Gastrocnemius medialis (tissue), 4 donors: ENCODE results near the gene ZNHIT3. TPM values are rescaled to one million over a fixed set of nuclear protein-coding genes. Genes with fewer than 3 reads are reported as not detected.

ENCODE experiments used
- ATAC-seq, 2 donors: fragments of 150-250 bp; one replicate each; pipeline ENCODE4 v1.9.1; 2016
- DNase-seq, 2 donors: peaks; one replicate each; pipeline ENCODE4 v3.0.0-alpha.2; 2019
- H3K27ac ChIP-seq, 4 donors: fragments of 200-600 bp; sonication (generic); 1 replicate in 1 of 4; 2 replicates in 3 of 4; pipeline ENCODE4 v1.5.1; 2016 to 2018; ENCODE audit warnings: mild to moderate bottlenecking in 2 of 4, moderate library complexity in 1 of 4
- H3K27me3 ChIP-seq, 3 donors: fragments of 200-600 bp; sonication (generic) in 2 of 3; 1 replicate in 1 of 3; 2 replicates in 2 of 3; pipeline versions ENCODE4 v1.5.1 to v1.6.0; 2016 to 2019; ENCODE audit warnings: mild to moderate bottlenecking in 1 of 3, moderate library complexity in 1 of 3
- H3K36me3 ChIP-seq, 2 donors: fragments of 200-600 bp; sonication (generic) in 1 of 2; one replicate each; pipeline ENCODE4 v1.5.1; 2017 to 2018
- H3K4me1 ChIP-seq, 2 donors: fragments of 200-600 bp; sonication (generic) in 1 of 2; one replicate each; pipeline ENCODE4 v1.5.1; 2016 to 2017; ENCODE audit warnings: mild to moderate bottlenecking in 2 of 2
- H3K4me3 ChIP-seq, 4 donors: fragments of 200-600 bp; sonication (generic) in 3 of 4; 1 replicate in 1 of 4; 2 replicates in 3 of 4; pipeline ENCODE4 v1.5.1; 2016 to 2019; ENCODE audit warnings: mild to moderate bottlenecking in 2 of 4
- H3K9me3 ChIP-seq, 3 donors: fragments of 200-600 bp; sonication (generic) in 2 of 3; 1 replicate in 1 of 3; 2 replicates in 2 of 3; pipeline ENCODE4 v1.5.1; 2016 to 2019
- POLR2A ChIP-seq, 2 donors: fragments of 450-650 bp; IDR thresholded peaks; one replicate each; pipeline ENCODE4 v1.6.1; 2017; ENCODE audit warnings: antibody characterized with exemption in 2 of 2, mild to moderate bottlenecking in 2 of 2, moderate library complexity in 2 of 2
- in situ Hi-C, 4 donors: fragments of 200-750 bp; cut with MboI; loops; one replicate each; pipeline versions ENCODE4 v1.15.0 to v1.8.0; 2017; ENCODE audit warnings: low sequenced_read_pairs in 4 of 4
- intact Hi-C: fragments of 100-400 bp; cut with DNase I; formaldehyde crosslinking; loops from one replicate; pipeline ENCODE4 v1.15.1; 2023; ENCODE audit warnings: low total_unique reads
- total RNA-seq, 4 donors: library from RNA; depleted of rRNA; stranded (reverse); fragments of >200 nt; gene quantifications; one replicate each; pipeline versions ENCODE4 v1.1.0 to v1.2.3, GENCODE V29; 2016
- TF ChIP-seq, protein P1 (sequence below), 5 experiments: fragments of 450-650 bp in 3 of 5; fragments of 200-600 bp in 2 of 5; sonication (generic) in 2 of 5; IDR thresholded peaks in 4 of 5; conservative IDR thresholded peaks in 1 of 5; 1 replicate in 4 of 5; 2 replicates in 1 of 5; pipeline ENCODE4 v1.5.1; 2016 to 2019; ENCODE audit warnings: antibody characterized with exemption in 5 of 5, mild to moderate bottlenecking in 3 of 5, moderate library complexity in 3 of 5

The ZNHIT3 gene
- total RNA-seq, 4 donors from 2014 or later: 33.4 to 52.7 (median 39.3) TPM

DNA sequence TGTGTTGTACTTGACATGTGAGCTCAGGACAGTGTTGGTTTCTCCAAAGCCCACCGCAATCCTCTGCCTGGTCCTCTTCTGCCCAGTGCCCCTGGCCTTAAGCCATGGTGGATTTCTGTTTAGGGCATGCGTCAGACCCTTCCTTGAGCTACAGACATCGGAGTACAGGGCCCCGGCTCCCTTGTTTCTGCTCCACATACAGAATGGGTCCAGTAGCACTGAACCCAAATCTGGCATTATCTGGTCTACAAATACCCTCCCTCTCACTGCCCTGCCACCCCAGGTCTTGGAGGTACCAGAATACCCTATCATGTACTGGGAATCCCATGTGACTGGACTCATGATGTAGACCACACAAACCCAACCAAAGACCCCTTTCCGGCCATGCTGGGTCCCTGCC is 27.4 kb upstream of the ZNHIT3 start:
- intact Hi-C loops: no loop called here
- in situ Hi-C loops: no loop called here
- H3K36me3 ChIP-seq: no peaks in the 10 kb centered on the region
- H3K9me3 ChIP-seq: no peaks in the 10 kb centered on the region
- H3K4me3 ChIP-seq: no peak overlapping the region
- peaks cover 3 to 24% (median 14%) of the 10 kb centered on the region in 3 donors for H3K27me3 ChIP-seq
- no peak overlapping the region for H3K27ac ChIP-seq
- no peaks in the 10 kb centered on the region for H3K4me1 ChIP-seq
- TF ChIP-seq, protein P1, sequence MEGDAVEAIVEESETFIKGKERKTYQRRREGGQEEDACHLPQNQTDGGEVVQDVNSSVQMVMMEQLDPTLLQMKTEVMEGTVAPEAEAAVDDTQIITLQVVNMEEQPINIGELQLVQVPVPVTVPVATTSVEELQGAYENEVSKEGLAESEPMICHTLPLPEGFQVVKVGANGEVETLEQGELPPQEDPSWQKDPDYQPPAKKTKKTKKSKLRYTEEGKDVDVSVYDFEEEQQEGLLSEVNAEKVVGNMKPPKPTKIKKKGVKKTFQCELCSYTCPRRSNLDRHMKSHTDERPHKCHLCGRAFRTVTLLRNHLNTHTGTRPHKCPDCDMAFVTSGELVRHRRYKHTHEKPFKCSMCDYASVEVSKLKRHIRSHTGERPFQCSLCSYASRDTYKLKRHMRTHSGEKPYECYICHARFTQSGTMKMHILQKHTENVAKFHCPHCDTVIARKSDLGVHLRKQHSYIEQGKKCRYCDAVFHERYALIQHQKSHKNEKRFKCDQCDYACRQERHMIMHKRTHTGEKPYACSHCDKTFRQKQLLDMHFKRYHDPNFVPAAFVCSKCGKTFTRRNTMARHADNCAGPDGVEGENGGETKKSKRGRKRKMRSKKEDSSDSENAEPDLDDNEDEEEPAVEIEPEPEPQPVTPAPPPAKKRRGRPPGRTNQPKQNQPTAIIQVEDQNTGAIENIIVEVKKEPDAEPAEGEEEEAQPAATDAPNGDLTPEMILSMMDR (IDR thresholded peaks at IDR 0.05 in 4 of 5, conservative IDR thresholded peaks at IDR 0.05 in 1 of 5): no peak
- no peak for TF ChIP-seq POLR2A (IDR thresholded peaks at IDR 0.05)
- DNase-seq (no peak), ATAC-seq (no peak)

DNA sequence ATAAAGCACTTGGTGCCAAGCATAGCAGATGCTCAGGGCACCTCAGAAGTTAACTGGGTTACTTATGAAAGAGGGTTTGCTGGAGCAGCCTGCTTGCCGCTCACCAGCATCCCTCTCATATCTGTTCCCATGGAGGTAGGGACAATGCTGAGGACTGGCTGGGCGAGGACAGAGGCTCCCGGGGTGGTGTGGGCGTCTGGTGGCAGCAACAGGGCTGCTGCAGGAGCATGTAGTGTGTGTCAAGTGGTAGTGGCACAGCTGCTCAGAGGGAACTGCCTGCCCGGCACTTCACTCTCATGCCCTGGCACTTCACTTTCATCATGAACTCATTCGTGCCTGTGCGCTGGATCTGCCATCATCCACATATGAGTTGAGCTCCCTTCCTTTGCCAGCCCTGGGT is 26.9 kb upstream of the ZNHIT3 start:
- Histone ChIP-seq H3K4me3 (no peak overlapping the region), H3K9me3 (no peaks in the 10 kb centered on the region), H3K27me3 (peaks cover 9 to 29% (median 18%) of the 10 kb centered on the region in 3 donors), H3K4me1 (no peaks in the 10 kb centered on the region), H3K36me3 (no peaks in the 10 kb centered on the region), H3K27ac (no peak overlapping the region)
- intact Hi-C loops: no loop called here
- in situ Hi-C loops: no loop called here
- no peak for DNase-seq
- no peak for ATAC-seq
- TF ChIP-seq POLR2A (IDR thresholded peaks at IDR 0.05): no peak
- TF ChIP-seq, protein P1 (IDR thresholded peaks at IDR 0.05 in 4 of 5, conservative IDR thresholded peaks at IDR 0.05 in 1 of 5): no peak

DNA sequence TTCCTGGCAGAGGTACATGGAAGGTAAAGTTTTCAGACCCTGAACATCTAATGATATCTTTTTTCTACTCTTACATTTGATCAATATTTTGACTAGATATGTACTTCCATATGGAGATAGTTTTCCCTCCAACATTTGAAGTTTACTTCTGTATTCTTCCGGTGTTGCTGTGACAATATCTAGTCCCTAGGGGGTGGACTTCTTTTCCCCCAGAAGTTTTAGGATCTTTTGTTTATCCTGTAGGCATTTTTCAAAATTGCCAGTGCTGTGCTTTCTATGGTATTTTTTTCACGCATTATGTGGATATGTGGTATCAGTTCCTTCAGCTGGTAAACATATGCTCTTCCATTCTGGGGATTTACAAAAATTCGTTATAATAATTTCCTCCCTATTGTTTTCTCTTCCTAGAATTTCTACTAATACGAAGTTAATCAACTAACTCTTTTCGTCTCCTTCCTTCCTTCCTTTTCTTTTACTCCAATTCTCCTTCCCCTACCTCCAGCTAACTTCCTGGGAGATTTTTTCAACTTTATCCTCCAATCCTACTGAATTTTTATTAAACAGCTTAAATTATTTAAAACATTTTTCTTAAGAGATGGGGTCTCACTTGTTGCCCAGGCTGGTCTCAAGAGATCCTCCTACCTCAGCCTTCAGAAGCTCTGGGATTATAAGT is 26.1 kb upstream of the ZNHIT3 start:
- Histone ChIP-seq H3K36me3 (no peaks in the 10 kb centered on the region), H3K4me1 (no peaks in the 10 kb centered on the region), H3K27ac (no peak overlapping the region), H3K9me3 (no peaks in the 10 kb centered on the region), H3K4me3 (no peak overlapping the region), H3K27me3 (peaks cover 17 to 37% (median 26%) of the 10 kb centered on the region in 3 donors)
- ATAC-seq: no peak
- TF ChIP-seq POLR2A (IDR thresholded peaks at IDR 0.05): no peak
- TF ChIP-seq, protein P1 (IDR thresholded peaks at IDR 0.05 in 4 of 5, conservative IDR thresholded peaks at IDR 0.05 in 1 of 5): no peak
- intact Hi-C loops (no loop called here), in situ Hi-C loops (no loop called here)
- no peak for DNase-seq

- Histone ChIP-seq H3K27ac (no peak overlapping the region), H3K27me3 (peaks cover 22 to 44% (median 28%) of the 10 kb centered on the region in 3 donors), H3K9me3 (no peaks in the 10 kb centered on the region), H3K4me1 (no peaks in the 10 kb centered on the region), H3K36me3 (no peaks in the 10 kb centered on the region), H3K4me3 (no peak overlapping the region)
- TF ChIP-seq POLR2A (IDR thresholded peaks at IDR 0.05): no peak
- in situ Hi-C loops (no loop called here), intact Hi-C loops (no loop called here)
- ATAC-seq (no peak), DNase-seq (no peak)
These were observed 25.0 kb upstream of the ZNHIT3 start for GRCh38 chr17:36461330-36462110.
